ENCODE measurements around the gene KRTAP12-4.

The KRTAP12-4 gene

GRCh38 chr21:44681861-44682579 is 27.6 kb upstream of the KRTAP12-4 start, which contains the start of gene KRTAP12-1:
TSS of gene KRTAP12-1 (minus strand) at chr21:44682163. CDS start at chr21:44682123, 40 bp downstream.
- Histone ChIP-seq H3K27ac (ENCODE audit: low read depth, low read length, poor library complexity, severe bottlenecking) (no peak within 1 kb of the TSS), H3K4me3 (ENCODE audit: low read depth, low read length, poor library complexity, severe bottlenecking) (no peak within 1 kb of the TSS), H2AFZ (ENCODE audit: low read length) (no peak within 1 kb of the TSS), H3K9me3 (ENCODE audit: low read length) (no peaks in the 10 kb centered on the region), H3K4me2 (ENCODE audit: low read length) (no peak within 1 kb of the TSS), H3K4me1 (ENCODE audit: insufficient read depth, low read length, severe bottlenecking) (no peaks in the 10 kb centered on the region), H3K27me3 (ENCODE audit: insufficient read depth, low read length) (no peaks in the 10 kb centered on the region), H3K36me3 (ENCODE audit: insufficient read depth, low read length) (no peaks in the 10 kb centered on the region), H3K9ac (ENCODE audit: low read length) (no peak within 1 kb of the TSS), H4K20me1 (ENCODE audit: insufficient read depth, low read length) (no peaks in the 10 kb centered on the region), H3F3A (ENCODE audit: insufficient read depth, low read length) (no peaks in the 10 kb centered on the region), H3K9me2 (ENCODE audit: low read depth, low read length) (no peaks in the 10 kb centered on the region), H3K79me2 (ENCODE audit: insufficient read depth, low read length) (no peaks in the 10 kb centered on the region)
- TF ChIP-seq CTCF (IDR thresholded peaks at IDR 0.05; ENCODE audit: low read length), result no peak
- TF ChIP-seq EZH2 (IDR thresholded peaks at IDR 0.05; ENCODE audit: borderline replicate concordance, low read length), result no peak

GRCh38 chr21:44681152-44681551 is 26.7 kb upstream of the KRTAP12-4 start:
- H3K27me3 ChIP-seq (ENCODE audit: insufficient read depth, low read length), result no peaks in the 10 kb centered on the region

GRCh38 chr21:44677881-44678280 is 23.4 kb upstream of the KRTAP12-4 start:
- Histone ChIP-seq H3K4me3 (ENCODE audit: low read depth, low read length, poor library complexity, severe bottlenecking) (no peak overlapping the region), H3F3A (ENCODE audit: insufficient read depth, low read length) (no peaks in the 10 kb centered on the region), H3K79me2 (ENCODE audit: insufficient read depth, low read length) (no peaks in the 10 kb centered on the region), H3K9me2 (ENCODE audit: low read depth, low read length) (no peaks in the 10 kb centered on the region), H3K27ac (ENCODE audit: low read depth, low read length, poor library complexity, severe bottlenecking) (no peak overlapping the region), H3K4me1 (ENCODE audit: insufficient read depth, low read length, severe bottlenecking) (no peaks in the 10 kb centered on the region), H3K36me3 (ENCODE audit: insufficient read depth, low read length) (no peaks in the 10 kb centered on the region; the same call in 1 of the 2 replicates), H3K27me3 (ENCODE audit: insufficient read depth, low read length) (no peaks in the 10 kb centered on the region), H2AFZ (ENCODE audit: low read length) (no peak overlapping the region), H3K9ac (ENCODE audit: low read length) (no peak overlapping the region), H3K9me3 (ENCODE audit: low read length) (no peaks in the 10 kb centered on the region), H4K20me1 (ENCODE audit: insufficient read depth, low read length) (no peaks in the 10 kb centered on the region), H3K4me2 (ENCODE audit: low read length) (no peak overlapping the region)
- TF ChIP-seq EZH2 (IDR thresholded peaks at IDR 0.05; ENCODE audit: borderline replicate concordance, low read length) (no peak), CTCF (IDR thresholded peaks at IDR 0.05; ENCODE audit: low read length) (no peak)

More at GRCh38 chr21:44681152-44681551, 26.7 kb upstream of the KRTAP12-4 start:
- no peak for TF ChIP-seq CTCF (IDR thresholded peaks at IDR 0.05; ENCODE audit: low read length)
- Histone ChIP-seq H3K9ac (ENCODE audit: low read length) (no peak overlapping the region), H4K20me1 (ENCODE audit: insufficient read depth, low read length) (no peaks in the 10 kb centered on the region), H3K27ac (ENCODE audit: low read depth, low read length, poor library complexity, severe bottlenecking) (no peak overlapping the region), H3K79me2 (ENCODE audit: insufficient read depth, low read length) (no peaks in the 10 kb centered on the region), H2AFZ (ENCODE audit: low read length) (no peak overlapping the region), H3K9me2 (ENCODE audit: low read depth, low read length) (no peaks in the 10 kb centered on the region), H3K4me3 (ENCODE audit: low read depth, low read length, poor library complexity, severe bottlenecking) (no peak overlapping the region), H3K9me3 (ENCODE audit: low read length) (no peaks in the 10 kb centered on the region), H3K4me1 (ENCODE audit: insufficient read depth, low read length, severe bottlenecking) (no peaks in the 10 kb centered on the region), H3F3A (ENCODE audit: insufficient read depth, low read length) (no peaks in the 10 kb centered on the region), H3K4me2 (ENCODE audit: low read length) (no peak overlapping the region), H3K36me3 (ENCODE audit: insufficient read depth, low read length) (no peaks in the 10 kb centered on the region)

Measured in OCI-LY1 (cell line).